HPDE6-E6E7 (cell line): Measurements from ENCODE around the gene PSG7.
A peak's percentile ranks its signal among the peaks of the same experiment; 100 is the strongest.
"Not testable (repeated sequence)": the region's sequence is repeated elsewhere in the genome, so short reads cannot be mapped to it uniquely, and the experiment has no call there.

Experiments
- DNase-seq: peaks from one replicate; pipeline ENCODE4 v3.0.0; 2011; ENCODE audit warnings: missing footprints; ENCODE audit errors: extremely low spot score

PSG7 gene

GRCh38 chr19:42937107-42937506 lies at the start of gene PSG7:
TSS of gene PSG7 (minus strand) at chr19:42937207. CDS start at chr19:42937076, 131 bp downstream.
- not testable (repeated sequence) for DNase-seq

- DNase-seq = no peak
Observed at GRCh38 chr19:42985588-42985987, 48.6 kb upstream of the PSG7 start.

DNA sequence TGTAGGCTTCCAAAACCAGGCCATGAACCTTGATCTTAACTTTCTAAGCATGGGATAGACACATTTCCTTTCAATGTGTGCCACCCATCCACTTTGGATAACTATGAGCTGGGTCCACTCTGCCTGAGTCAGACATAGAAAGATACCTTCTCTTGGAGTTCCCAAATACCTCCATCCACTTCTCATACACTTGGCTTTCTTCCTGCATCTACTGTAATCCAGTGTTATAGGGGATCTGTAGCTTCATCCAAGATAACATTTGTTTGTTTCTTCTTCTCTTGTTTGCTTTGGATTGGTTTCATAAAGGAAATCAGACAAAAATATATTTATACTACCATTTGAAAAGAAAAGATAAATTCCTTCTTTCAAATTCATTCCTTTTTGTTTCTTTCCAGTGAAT lies 45.1 kb upstream of the PSG7 start:
- DNase-seq = not testable (repeated sequence)

GRCh38 chr19:42971451-42971850 lies 34.4 kb upstream of the PSG7 start:
- not testable (repeated sequence) for DNase-seq

DNA sequence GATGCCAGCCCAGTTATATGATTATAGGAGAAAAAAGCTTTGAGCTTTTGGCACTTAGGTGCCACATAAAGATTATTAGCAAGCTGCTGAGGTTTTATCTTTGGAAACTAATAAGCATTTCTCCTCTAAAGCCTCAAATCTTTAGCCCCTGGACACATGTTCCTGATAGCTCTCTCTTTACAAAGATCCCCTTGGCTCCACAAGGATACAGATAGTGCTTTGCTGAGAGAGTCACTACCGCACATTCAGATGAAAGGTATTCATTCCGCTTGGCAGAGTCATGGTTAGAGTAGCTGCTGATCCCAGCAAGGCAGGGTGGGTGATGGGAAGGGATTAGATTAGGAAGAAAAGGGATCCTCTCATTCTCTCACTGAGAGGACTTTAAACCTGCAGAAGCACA lies 28.2 kb upstream of the PSG7 start:
- peak; percentile 19 for DNase-seq

- DNase-seq = no peak
Observed at GRCh38 chr19:42961119-42961518, 24.1 kb upstream of the PSG7 start.

DNA sequence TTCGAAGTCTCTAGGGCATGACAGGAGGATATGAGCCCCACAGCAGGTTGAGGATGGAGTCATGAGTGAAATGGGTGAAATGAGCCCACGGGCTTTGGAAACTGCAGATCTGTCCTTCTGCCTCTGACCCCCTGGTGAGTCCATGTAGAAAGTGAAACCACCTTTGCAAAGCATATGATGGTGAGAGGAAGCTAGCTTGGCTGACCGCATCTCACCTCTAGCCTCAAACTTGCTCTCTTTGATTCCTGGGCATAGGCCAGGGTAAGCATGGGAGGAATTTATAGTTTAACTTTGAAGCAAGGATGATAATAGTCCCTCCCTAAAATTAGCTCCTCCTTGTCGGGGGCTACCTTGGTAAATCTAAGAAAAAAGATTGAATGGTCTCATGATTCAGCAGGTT lies 15.1 kb upstream of the PSG7 start:
- DNase-seq = not testable (repeated sequence)

- DNase-seq = not testable (repeated sequence)
Observed at GRCh38 chr19:42951476-42951875, 14.5 kb upstream of the PSG7 start.

DNA sequence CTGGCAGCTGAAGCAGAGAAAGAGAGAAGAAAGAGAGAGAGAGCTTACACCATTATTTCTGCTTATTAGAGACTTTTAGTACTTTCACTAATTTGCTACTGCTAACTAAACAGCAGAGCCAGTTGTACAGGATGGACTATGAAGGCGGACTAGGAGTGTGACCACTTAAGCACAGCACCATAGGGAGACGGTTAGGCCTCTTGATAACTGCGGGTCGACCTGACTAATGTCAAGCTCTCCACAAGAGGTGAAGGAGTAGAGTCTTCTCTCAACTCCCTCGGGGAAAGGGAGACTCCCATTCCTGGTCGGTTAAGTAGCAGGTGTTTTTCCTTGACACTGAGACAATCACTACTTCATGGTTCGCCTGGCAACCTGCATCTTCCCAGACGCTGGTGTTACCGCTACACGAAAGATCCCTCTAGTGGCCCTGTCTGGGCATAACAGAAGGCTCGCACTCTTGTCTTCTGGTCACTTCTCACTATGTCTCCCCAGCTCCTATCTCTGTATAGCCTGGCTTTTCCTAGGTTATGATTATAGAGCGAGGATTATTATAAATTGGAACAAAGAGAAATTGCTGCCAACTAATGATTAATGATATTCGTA lies 5.3 kb upstream of the PSG7 start:
- DNase-seq = no peak

DNA sequence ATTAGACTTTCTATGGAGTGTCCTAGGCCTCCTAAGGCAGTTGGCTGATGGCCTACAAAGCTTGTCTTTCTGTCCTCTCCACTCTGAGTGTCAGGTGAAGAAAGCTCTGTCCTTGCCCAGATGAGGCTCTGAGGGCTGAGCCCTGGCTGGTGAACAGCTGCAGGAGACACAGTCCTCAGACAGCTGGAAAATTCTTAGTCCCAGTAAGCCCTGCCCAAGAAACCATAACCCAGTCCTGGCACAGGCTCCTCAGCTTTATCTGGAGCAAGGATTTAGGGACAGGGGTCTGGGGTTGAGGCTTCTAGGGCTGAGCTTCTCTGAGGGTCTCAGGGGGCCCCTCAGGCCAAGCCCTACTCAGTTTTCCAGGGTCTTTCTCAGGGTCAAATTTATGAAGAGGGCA lies 2.3 kb downstream of the PSG7 start:
- DNase-seq = not testable (repeated sequence)

DNA sequence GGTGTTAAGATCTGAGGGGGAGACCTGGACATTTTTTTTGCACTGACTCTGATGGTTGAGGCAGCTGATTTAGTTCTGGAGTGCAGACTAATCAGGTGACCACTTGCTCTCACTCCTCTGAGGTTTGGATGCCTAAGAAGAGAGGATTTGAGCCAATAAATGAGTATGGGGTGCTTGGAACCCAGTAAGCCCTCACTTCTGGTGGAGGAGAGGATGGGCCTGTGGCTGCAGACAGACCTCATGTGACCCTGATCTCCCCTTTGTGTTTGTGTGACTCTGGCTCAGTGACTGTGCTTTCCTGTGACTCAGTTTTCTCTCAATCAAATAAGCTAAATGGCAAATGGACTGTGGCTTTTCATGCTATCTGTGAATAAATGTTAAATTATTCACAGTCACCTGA lies 2.8 kb downstream of the PSG7 start:
- DNase-seq = not testable (repeated sequence)

- not testable (repeated sequence) for DNase-seq
Observed at GRCh38 chr19:42933412-42933811, 3.6 kb downstream of the PSG7 start.

- not testable (repeated sequence) for DNase-seq
Observed at GRCh38 chr19:42932485-42933101, 4.4 kb downstream of the PSG7 start.

GRCh38 chr19:42930214-42930613 lies 6.8 kb downstream of the PSG7 start:
- DNase-seq = not testable (repeated sequence)

DNA sequence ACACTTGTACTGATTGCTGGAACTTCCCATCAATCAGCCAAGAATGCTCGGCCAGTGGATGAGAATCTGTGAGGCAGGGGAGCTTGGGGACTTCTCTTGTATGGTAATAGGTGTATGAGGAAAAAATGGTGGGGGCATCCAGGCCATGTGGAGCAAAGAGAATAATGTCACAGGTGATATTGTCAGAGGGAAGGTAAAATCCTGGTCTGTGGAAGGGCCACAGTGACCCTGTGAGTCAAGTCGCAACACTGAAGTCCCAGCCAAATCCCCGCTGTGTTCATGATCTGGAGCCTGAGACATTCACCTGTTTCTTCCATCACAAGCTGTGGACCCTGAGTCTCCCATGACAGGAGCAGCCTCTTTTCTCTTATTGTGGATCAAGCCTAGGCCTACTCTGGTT lies 8.1 kb downstream of the PSG7 start:
- no peak for DNase-seq

GRCh38 chr19:42926781-42927180 lies 10.2 kb downstream of the PSG7 start:
- no peak for DNase-seq

- DNase-seq = not testable (repeated sequence)
Observed at GRCh38 chr19:42923106-42923505, 13.9 kb downstream of the PSG7 start.

DNA sequence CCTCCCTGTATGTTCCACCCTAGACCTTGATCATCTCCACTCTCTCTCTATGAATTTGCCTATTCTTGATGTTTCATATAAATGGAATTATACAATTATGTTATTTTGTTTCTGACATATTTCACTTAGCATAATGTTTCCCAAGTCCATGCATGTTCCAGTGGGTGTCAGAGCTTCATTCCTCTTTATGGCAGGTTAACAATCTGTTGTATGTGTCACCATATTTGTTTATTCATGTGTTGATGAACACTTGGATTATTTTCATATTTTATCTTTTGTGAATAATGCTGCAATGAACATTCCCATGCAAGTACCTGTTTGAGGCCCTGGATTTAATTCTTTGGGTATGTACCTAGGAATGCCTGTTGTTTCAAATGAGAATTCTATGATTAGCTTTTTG lies 16.0 kb downstream of the PSG7 start:
- DNase-seq = not testable (repeated sequence)

GRCh38 chr19:42919757-42920079 lies 17.3 kb downstream of the PSG7 start:
- no peak for DNase-seq

DNA sequence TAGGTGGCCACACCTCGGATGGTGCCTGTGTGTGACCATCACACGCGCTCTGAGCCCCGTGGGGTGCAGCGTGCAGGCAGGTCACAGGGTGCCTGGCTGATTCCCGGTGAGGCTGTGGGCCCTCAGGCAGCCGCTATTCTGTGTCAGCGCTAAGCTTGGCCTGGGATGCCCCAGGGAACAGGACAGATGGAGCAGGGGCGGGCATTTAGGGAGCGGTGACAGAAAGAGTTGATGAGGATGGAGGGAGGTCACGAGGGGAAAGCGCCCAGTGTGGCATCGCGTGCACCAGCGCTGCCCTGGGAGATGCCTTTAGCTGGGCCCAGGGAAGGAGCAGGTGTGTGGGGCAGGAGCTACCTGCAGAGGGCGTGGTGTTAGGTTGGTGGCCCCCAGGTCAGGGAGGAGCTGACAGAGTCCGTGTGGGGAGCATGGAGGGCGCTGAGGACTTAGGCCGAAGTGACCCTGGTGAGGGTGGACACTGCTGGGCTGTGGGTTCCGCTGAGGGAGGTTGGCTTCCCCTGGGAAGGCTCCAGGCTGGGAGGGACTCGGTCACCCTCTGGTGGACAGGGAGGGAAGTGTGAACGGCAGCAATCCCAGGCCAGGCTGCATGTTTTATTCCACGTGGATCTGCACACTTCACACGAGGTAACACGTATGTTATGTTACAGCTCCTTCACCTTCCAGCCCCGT lies 17.8 kb downstream of the PSG7 start:
- not testable (repeated sequence) for DNase-seq

DNA sequence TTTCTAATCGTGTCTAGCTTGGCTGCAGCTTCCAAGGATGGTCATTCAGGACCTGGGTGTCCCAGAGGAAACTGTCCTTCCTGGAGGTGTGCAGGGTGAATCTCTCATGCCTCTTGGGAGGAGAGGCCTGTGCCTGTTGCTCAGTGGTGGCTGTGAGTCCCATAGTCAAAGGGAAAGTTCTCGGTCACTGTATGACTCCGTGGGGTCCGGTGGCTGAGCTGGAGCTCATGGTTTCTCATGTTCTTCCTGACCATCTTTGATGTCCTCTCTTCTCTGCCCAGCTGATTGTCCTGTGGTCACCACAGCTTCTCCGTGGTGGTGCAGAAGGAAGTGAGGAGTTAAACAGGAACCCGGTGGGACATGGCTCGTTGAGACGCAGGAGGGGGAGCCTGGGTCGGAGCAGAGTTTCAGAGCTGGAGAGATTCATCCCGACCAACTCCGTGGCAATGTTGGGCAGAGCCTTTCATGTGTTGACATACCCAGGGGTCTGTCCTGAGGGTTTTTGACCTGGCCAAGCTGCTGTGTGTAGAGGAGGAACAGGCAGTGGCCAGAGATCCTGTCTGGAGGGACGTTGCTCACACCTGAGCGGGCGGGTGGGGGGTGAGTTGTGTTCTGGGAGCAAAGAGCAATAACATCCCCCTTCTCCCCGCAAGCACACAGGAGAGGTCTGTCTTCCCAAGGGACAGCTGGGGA lies 18.5 kb downstream of the PSG7 start:
- not testable (repeated sequence) for DNase-seq

DNA sequence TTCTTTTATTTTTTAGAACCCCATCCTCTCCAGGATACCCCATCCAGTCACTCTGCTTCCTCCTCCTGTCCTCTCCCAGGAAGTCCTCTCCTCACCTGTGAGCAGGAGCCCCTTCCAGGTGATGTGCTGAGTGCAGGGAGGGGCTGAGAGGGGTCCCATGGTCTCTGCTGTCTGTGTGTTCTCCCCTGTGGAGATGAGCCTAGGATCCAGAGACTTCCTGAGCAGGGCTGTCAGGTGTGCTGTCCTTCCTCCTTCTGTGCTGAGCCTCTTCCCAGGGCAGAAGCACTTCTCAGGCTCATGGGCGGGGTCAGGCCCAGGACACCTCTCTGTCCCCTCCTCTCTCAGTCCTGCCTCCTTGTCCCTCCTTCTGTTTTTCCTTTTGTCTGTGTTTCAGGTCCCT lies 19.4 kb downstream of the PSG7 start, which contains the start of gene PSG6:
Gene PSG6 (minus strand): TSS at position 261 of the 400 bp plus-strand sequence. CDS start 102 bp downstream, at position 159.
- DNase-seq = not testable (repeated sequence)
